ENCODE measurements around the gene PERM1.
A peak's percentile ranks its signal among the peaks of the same experiment; 100 is the strongest.
"Not testable (repeated sequence)": the region's sequence is repeated elsewhere in the genome, so short reads cannot be mapped to it uniquely, and the experiment has no call there.

PERM1 gene, protein sequence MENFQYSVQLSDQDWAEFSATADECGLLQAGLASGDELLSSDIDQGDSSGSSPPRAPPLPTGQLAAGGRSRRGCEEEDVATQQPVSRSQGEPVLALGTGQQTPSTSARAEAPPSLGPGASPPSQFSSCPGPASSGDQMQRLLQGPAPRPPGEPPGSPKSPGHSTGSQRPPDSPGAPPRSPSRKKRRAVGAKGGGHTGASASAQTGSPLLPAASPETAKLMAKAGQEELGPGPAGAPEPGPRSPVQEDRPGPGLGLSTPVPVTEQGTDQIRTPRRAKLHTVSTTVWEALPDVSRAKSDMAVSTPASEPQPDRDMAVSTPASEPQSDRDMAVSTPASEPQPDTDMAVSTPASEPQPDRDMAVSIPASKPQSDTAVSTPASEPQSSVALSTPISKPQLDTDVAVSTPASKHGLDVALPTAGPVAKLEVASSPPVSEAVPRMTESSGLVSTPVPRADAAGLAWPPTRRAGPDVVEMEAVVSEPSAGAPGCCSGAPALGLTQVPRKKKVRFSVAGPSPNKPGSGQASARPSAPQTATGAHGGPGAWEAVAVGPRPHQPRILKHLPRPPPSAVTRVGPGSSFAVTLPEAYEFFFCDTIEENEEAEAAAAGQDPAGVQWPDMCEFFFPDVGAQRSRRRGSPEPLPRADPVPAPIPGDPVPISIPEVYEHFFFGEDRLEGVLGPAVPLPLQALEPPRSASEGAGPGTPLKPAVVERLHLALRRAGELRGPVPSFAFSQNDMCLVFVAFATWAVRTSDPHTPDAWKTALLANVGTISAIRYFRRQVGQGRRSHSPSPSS

DNA sequence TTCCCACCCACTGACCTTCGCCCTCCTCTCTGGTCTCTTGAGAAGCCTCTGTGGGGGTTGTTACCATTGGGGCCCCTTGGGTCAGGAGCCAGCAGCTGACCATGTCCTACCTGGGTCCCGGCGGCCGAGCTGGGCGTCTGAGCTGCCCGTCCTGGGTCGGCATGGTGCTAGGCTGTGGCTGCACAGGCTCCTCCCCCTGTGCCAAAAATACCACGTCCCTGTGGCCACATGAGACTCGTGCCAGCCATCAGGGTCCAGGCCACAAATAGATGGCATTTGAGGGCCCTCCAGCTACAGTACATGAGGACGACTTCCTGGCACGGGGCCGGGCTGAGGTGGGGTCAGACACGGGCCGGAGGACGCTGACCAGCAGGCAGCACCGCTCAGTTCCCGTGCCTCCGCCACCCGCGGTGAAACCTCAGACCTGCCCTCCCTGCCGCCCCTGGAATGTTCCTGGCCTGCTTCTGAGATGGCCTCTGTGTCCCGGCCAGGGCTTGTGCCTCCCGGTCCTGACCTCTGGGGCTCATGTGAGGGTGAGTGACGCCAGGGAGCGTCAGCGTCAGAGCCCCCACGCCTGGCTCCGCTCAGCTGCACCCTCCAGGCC, at the start of gene PERM1:
TSS of gene PERM1 (minus strand) at position 139 of the 604 bp plus-strand sequence. CDS start 1,064 bp downstream, outside the sequence.
- DNase-seq (ENCODE audit: low read depth), result no peak

DNA sequence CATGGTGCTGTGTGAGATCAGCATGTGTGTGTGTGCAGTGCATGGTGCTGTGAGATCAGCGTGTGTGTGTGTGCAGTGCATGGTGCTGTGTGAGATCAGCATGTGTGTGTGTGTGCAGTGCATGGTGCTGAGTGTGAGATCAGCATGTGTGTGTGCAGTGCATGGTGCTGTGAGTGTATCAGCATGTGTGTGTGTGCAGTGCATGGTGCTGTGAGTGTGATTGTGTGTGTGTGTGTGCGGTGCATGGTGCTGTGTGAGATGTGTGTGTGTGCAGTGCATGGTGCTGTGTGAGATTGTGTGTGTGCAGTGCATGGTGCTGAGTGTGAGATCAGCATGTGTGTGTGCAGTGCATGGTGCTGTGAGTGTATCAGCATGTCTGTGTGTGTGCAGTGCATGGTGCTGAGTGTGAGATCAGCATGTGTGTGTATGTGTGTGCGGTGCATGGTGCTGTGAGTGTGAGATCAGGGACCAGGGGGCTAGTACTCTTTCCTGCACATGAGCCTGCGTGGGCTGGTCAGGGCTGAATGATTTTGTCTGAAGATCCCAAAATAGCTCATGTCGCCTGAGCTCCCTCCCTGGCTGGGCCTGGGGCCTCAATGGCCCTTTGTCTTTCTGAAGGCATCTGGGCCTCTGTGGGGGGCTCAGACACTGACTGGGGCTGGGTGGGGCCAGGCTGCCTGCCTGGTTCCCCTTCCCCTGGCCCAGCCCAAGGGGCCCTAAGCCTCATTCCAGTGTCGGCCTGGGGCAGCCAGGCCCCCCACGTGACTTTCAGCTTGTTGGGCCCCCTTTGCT, 49.2 kb upstream of the PERM1 start:
- DNase-seq (ENCODE audit: low read depth), result not testable (repeated sequence)

- no peak for DNase-seq (ENCODE audit: low read depth)
Measured at GRCh38 chr1:1027791-1028190, 45.9 kb upstream of the PERM1 start.

GRCh38 chr1:1026599-1027413, 44.9 kb upstream of the PERM1 start:
- DNase-seq (ENCODE audit: low read depth), result no peak

GRCh38 chr1:1025730-1026129, 43.8 kb upstream of the PERM1 start:
- DNase-seq (ENCODE audit: low read depth), result no peak

DNA sequence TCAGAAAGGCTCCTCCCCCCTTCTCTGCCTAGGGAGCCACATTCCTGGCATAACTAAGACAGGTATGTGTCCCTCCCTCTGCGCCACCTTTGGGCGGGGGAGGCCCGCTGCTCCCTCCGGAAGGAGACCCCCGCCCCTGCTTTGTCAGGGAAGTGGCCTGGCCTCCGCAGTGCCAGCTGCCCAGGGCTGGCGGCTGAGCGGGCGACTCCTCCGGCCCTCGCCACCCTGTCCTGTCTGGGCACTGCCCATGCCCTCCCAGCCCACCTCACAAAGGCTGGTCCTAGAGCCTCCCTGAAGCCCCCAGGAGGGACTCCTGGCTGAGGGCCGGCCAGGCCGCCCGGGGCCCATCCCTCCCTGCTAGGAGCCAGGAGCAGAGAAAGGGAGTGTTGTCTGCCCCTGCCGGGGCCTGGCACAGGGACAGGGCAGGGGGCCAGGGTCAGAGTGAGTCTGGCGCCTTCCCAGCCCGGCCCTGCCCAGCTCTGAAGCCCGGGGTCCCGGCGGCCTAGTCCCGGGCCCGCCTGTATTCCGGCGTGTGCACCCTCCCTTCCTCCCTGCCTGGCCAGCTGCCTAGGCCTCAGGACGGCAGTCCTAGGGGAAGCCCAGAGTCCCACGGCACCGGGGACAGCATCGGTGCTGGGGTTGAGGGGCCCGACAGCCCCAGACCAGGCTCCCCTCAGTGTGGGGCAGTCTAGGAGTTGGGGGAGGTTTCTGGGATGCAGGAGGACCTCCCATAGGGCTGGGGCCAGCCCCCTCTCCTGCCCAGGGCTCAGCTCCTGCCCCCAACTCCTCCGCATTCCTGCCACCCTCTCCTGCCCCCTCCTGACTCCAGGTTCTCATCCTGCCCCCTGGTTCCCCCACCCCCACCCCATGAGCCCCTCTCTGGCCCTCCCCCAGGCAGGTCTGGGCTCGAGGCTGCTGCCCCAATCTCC, 43.1 kb upstream of the PERM1 start:
- DNase-seq (ENCODE audit: low read depth), result no peak

- no peak for DNase-seq (ENCODE audit: low read depth)
Measured at GRCh38 chr1:1024149-1024770, 42.4 kb upstream of the PERM1 start.

DNA sequence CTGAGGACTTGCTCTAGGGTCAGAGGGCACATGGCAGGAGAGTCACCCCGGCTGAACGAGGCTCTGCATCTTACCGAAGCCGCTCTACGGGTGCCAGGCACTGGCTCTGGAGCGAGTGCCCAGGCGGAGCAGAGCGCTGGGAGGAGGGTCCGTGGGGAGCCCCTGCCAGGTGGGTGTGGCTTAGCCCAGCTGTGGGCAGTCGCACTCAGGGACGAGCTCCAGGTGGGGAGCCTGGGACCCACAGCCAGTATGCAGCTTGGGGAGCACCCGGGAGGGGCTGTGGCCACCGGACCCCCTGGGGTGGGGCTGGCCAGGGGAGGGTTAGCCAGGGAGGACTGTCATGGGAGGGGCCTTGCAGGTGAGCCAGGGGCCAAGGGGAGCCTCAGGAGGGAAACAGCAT, 41.8 kb upstream of the PERM1 start:
- no peak for DNase-seq (ENCODE audit: low read depth)

DNA sequence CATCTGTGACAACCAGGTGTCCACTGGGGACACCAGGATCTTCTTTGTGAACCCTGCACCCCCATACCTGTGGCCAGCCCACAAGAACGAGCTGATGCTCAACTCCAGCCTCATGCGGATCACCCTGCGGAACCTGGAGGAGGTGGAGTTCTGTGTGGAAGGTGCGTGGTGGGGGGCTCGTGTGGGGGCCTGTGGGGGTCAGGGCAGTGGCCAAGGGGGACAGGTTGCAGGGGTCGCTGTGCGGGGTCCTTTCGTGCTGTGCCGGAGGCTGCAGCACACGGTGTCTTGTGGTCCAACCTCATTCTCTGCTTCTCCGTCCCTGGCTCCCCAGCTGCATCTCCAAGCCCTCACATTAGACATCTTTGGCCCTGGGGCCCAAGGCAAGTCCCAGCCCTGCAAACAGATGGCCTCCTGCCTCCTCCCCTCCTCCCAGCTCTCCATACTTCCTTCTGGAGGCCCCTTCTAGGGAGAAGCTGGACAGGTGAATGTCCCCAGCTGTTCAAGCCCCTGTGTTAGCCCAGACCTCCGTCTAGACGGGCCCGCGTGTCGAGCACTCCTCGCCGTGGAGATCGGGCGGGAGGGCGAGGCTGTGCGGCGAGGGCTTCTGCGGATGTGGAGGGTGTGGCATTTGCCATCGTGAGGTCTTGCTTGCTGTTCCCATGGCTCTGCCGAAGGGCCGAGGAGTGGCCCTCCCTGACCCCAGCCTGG, 40.6 kb upstream of the PERM1 start:
- no peak for DNase-seq (ENCODE audit: low read depth)

DNA sequence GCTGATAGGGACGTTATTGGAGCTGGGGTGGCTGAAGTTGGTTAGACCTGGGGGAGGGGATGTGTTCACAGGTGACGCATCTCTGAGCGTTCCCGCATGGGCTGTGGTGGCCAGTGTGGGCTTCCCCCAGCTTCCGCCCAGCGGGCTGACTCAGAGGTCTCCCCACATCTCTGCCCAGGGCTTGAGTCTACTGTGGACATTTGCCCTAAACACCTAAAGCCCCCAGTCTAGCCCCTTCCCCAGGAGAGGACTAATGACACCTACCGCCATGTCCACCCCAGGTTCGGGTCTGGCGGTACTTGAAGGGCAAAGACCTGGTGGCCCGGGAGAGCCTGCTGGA, 40.0 kb upstream of the PERM1 start:
- no peak for DNase-seq (ENCODE audit: low read depth)

GRCh38 chr1:1021010-1021919, 39.4 kb upstream of the PERM1 start:
- no peak for DNase-seq (ENCODE audit: low read depth)

- DNase-seq (ENCODE audit: low read depth), result no peak
Measured at GRCh38 chr1:1020415-1021009, 38.6 kb upstream of the PERM1 start.

GRCh38 chr1:1020000-1020404, 38.1 kb upstream of the PERM1 start, which contains the start of gene AGRN:
TSS of gene AGRN (plus strand) at chr1:1020120. CDS start at chr1:1020173, 53 bp downstream.
- no peak for DNase-seq (ENCODE audit: low read depth)

DNA sequence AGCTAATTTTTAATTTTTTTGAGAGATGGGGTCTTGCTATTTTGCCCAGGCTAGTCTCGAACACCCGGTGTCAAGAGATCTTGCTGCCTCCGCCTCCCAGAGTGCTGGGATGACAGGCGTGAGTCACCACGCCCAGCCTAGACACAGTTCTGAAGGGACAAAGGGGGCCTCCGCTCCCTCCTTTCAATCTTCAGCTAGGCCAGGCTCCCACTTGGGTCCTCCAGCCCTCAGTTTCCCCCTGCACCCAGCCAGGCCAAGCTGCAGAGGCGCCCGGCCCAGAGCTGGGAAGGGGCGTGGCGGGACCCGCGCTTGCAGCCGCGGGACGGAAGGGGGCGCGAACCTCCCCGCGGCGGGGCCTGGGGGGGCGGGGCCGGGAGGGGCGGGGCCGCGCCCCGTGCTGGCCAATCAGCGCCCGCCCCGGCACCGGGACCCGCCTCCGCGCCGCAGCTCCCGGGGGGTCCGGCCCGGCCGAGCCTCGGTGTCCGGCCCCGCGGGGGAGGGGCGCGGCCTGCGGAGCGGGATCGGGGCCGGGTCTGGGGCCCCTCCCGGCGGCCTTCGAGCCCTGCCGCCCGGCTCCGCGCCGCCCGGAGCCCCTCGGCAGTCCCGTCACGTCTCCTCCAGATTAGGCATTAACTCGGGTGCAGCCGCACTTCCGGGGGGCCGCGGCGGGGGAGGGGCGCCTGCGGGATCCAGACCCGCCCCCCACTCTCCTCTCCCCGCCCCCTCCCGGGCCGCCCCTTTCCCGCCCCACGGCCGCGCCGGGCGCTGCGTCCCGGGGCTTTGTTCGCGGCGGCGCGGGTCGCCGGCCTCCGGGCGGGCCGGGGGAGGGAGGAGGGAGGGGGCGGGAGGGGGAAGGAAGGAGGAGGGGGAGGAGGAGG, 37.5 kb upstream of the PERM1 start:
- DNase-seq (ENCODE audit: low read depth), result peak; percentile 64

GRCh38 chr1:1018321-1018685, 36.4 kb upstream of the PERM1 start:
- not testable (repeated sequence) for DNase-seq (ENCODE audit: low read depth)

All from stimulated activated CD8-positive, alpha-beta memory T cell treated with anti-CD3 and anti-CD28 coated beads, Interleukin-4, amount 100 ng/mL, for 24 hours (primary cell).